Esophagus squamous epithelium (tissue), 4 donors: ENCODE results near the gene CATSPER3.

Experiments used
- CTCF ChIP-seq, 6 experiments: fragments of 450-650 bp in 4 of 6; fragments of 200-600 bp in 2 of 6; sonication (generic) in 2 of 6; IDR thresholded peaks; one replicate each; pipeline ENCODE4 v1.5.1; 2016 to 2019; ENCODE audit warnings: antibody characterized with exemption in 6 of 6, mild to moderate bottlenecking in 4 of 6, moderate library complexity in 4 of 6
- POLR2A ChIP-seq, 4 donors: fragments of 450-650 bp; IDR thresholded peaks; one replicate each; pipeline ENCODE4 v1.6.1; 2017; ENCODE audit warnings: antibody characterized with exemption in 4 of 4, mild to moderate bottlenecking in 4 of 4, moderate library complexity in 3 of 4

- TF ChIP-seq CTCF (IDR thresholded peaks at IDR 0.05) (no peak), POLR2A (IDR thresholded peaks at IDR 0.05) (no peak)
Measured at GRCh38 chr5:134943547-134943946, 24.2 kb upstream of the CATSPER3 start.
